CD4-positive, CD25-positive, alpha-beta regulatory T cell (primary cell): ENCODE results near the gene OR6J1. TPM values are rescaled to one million over a fixed set of nuclear protein-coding genes. Genes with fewer than 3 reads are reported as not detected.
A peak's percentile ranks its signal among the peaks of the same experiment; 100 is the strongest.
"Not testable (repeated sequence)": the region's sequence is repeated elsewhere in the genome, so short reads cannot be mapped to it uniquely, and the experiment has no call there.

Experiments used
- ATAC-seq, 2 donors: fragments of 150-1000 bp; cut with Tn5 transposase; one replicate each; pipeline ENCODE4 v1.10.0; 2021; ENCODE audit warnings: low read depth in 2 of 2, moderate number of reproducible peaks in 2 of 2, moderate library complexity in 1 of 2
- DNase-seq, 3 donors: peaks; one replicate each; pipeline versions ENCODE4 v3.0.0 to v3.0.0-alpha.2; 2012 to 2022; ENCODE audit warnings: mixed read lengths in 1 of 3
- H3K27ac ChIP-seq: one replicate; pipeline ENCODE4 v1.7.0; 2013; ENCODE audit warnings: mild to moderate bottlenecking, low read length; ENCODE audit not compliant: insufficient read depth, poor library complexity, severe bottlenecking
- H3K27me3 ChIP-seq: one replicate; pipeline ENCODE4 v1.7.0; 2013; ENCODE audit warnings: low read length; ENCODE audit not compliant: control insufficient read depth, insufficient read depth
- H3K36me3 ChIP-seq: one replicate; pipeline ENCODE4 v1.7.0; 2013; ENCODE audit warnings: mild to moderate bottlenecking, low read length, moderate library complexity; ENCODE audit not compliant: control insufficient read depth, insufficient read depth
- H3K4me1 ChIP-seq: 2 replicates; pipeline ENCODE4 v1.7.0; 2013; ENCODE audit warnings: mild to moderate bottlenecking, low read length; ENCODE audit not compliant: insufficient read depth, control insufficient read depth, poor library complexity, severe bottlenecking
- H3K4me3 ChIP-seq: one replicate; pipeline ENCODE4 v1.7.0; 2013; ENCODE audit warnings: low read depth, mild to moderate bottlenecking, low read length, moderate library complexity
- H3K9me3 ChIP-seq, 2 experiments: 1 replicate in 1 of 2; 2 replicates in 1 of 2; pipeline ENCODE4 v1.7.0; 2013; ENCODE audit warnings: low read length in 2 of 2, mild to moderate bottlenecking in 1 of 2, moderate library complexity in 1 of 2; ENCODE audit not compliant: control insufficient read depth in 2 of 2
- H3K27ac Mint-ChIP-seq, 3 donors: one replicate each; pipeline ENCODE4 v1.8.0; 2020 to 2022; ENCODE audit warnings: mild to moderate bottlenecking in 3 of 3, mixed read lengths in 3 of 3, moderate library complexity in 2 of 3
- H3K27me3 Mint-ChIP-seq: one replicate; pipeline ENCODE4 v1.8.0; 2022; ENCODE audit warnings: mild to moderate bottlenecking, mixed read lengths
- H3K36me3 Mint-ChIP-seq: one replicate; pipeline ENCODE4 v1.8.0; 2020; ENCODE audit warnings: mixed read lengths
- H3K4me1 Mint-ChIP-seq, 4 donors: one replicate each; pipeline ENCODE4 v1.8.0; 2020 to 2022; ENCODE audit warnings: mixed read lengths in 4 of 4, mild to moderate bottlenecking in 1 of 4
- H3K4me3 Mint-ChIP-seq, 4 donors: one replicate each; pipeline ENCODE4 v1.8.0; 2020 to 2022; ENCODE audit warnings: mild to moderate bottlenecking in 4 of 4, mixed read lengths in 4 of 4, moderate library complexity in 3 of 4
- H3K9me3 Mint-ChIP-seq, 7 donors: one replicate each; pipeline ENCODE4 v1.8.0; 2020 to 2022; ENCODE audit warnings: mixed read lengths in 7 of 7, mild to moderate bottlenecking in 3 of 7, moderate library complexity in 2 of 7
- polyA plus RNA-seq, 4 donors: library from polyadenylated mRNA; unstranded; fragments of 300-500 nt; fragmentation: Illumina TruSeq; gene quantifications; one replicate each; pipeline ENCODE4 v1.2.3, GENCODE V29; 2021
- total RNA-seq: library from RNA; stranded (reverse); gene quantifications from one replicate; pipeline ENCODE4 v1.2.3, GENCODE V29; 2022

The OR6J1 gene
- total and polyA plus RNA-seq, 5 donors from 2014 or later: not detected

DNA sequence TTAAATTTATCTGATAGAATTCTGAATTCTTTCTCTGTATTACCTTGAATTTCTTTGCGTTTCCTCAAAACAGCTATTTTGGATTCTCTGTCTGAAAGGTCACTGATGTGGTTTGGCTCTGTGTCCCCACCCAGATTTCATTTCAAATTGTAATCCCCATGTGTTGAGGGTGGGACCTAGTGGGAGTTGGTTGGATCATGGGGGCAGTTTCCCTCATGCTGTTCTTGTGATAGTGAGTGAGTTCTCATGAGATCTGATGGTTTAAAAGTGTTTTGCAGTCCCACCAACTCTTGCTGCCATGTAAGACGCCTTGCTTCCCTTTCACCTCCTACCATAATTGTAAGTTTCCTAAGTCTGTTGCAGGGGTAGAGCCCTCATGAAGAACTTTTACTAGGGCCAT lies 34.1 kb upstream of the OR6J1 start:
- no peak overlapping the region for H3K4me3 ChIP-seq
- no peak overlapping the region for H3K27ac ChIP-seq
- peaks cover 6% of the 10 kb centered on the region for H3K27me3 ChIP-seq
- Mint-ChIP-seq H3K9me3 (peaks cover 0 to 7% (median 0%) of the 10 kb centered on the region in 7 donors), H3K4me1 (no peaks in the 10 kb centered on the region), H3K27me3 (peaks cover 31% of the 10 kb centered on the region), H3K27ac (no peak overlapping the region), H3K36me3 (no peaks in the 10 kb centered on the region), H3K4me3 (no peak overlapping the region)
- DNase-seq: no peak
- no peaks in the 10 kb centered on the region for H3K36me3 ChIP-seq
- ATAC-seq: no peak
- no peaks in the 10 kb centered on the region for H3K4me1 ChIP-seq
- H3K9me3 ChIP-seq: no peaks in the 10 kb centered on the region

DNA sequence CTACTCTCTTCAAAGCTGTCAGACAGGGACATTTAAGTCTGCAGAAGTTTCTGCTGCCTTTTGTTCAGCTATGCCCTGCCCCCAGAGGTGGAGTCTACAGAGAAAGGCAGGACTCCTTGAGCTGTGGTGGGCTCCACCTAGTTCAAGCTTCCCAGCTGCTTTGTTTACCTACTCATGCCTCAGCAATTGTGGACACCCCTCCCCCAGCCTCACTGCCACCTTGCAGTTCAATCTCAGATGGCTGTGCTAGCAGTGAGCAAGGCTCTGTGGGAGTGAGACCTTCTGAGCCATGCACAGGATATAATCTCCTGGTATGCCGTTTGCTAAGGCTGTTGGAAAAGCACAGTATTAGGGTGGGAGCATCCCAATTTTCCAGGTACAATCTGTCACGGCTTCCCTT lies 33.4 kb upstream of the OR6J1 start:
- not testable (repeated sequence) for H3K36me3 ChIP-seq, H3K4me3 ChIP-seq, H3K27ac Mint-ChIP-seq, H3K4me3 Mint-ChIP-seq, H3K9me3 Mint-ChIP-seq, ATAC-seq, H3K4me1 ChIP-seq, H3K27ac ChIP-seq, H3K36me3 Mint-ChIP-seq, DNase-seq, H3K9me3 ChIP-seq, H3K4me1 Mint-ChIP-seq, H3K27me3 ChIP-seq
- peaks cover 26% of the 10 kb centered on the region for H3K27me3 Mint-ChIP-seq

DNA sequence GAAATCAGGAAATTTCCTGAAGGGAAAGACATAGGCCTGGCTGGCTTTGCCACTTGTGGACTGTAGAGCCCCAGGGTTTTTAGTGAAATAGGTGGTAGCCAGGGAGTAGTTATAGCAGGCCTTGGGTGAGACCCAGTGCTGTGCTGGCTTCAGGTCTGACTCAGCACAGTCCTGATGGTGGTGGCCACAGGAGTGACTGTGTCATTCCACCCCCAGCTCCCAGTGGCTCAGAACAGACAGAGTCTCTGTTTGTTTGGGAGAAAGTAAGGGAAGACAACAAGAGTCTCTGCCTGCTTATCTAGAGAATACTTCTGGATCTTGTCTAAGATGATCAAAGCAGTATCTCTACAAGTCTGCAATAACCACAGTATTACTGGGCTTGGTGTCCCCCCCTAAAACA lies 27.5 kb upstream of the OR6J1 start:
- H3K4me1 Mint-ChIP-seq: no peaks in the 10 kb centered on the region
- H3K9me3 Mint-ChIP-seq: peaks cover 0 to 12% (median 1%) of the 10 kb centered on the region in 7 donors
- no peaks in the 10 kb centered on the region for H3K9me3 ChIP-seq
- H3K27me3 ChIP-seq: no peaks in the 10 kb centered on the region
- H3K27ac ChIP-seq: no peak overlapping the region
- H3K36me3 Mint-ChIP-seq: peaks cover 5% of the 10 kb centered on the region
- peaks cover 18% of the 10 kb centered on the region for H3K27me3 Mint-ChIP-seq
- ATAC-seq (no peak), DNase-seq (no peak)
- no peak overlapping the region for H3K27ac Mint-ChIP-seq
- H3K4me3 ChIP-seq: no peak overlapping the region
- no peaks in the 10 kb centered on the region for H3K4me1 ChIP-seq
- no peak overlapping the region for H3K4me3 Mint-ChIP-seq
- H3K36me3 ChIP-seq: no peaks in the 10 kb centered on the region

DNA sequence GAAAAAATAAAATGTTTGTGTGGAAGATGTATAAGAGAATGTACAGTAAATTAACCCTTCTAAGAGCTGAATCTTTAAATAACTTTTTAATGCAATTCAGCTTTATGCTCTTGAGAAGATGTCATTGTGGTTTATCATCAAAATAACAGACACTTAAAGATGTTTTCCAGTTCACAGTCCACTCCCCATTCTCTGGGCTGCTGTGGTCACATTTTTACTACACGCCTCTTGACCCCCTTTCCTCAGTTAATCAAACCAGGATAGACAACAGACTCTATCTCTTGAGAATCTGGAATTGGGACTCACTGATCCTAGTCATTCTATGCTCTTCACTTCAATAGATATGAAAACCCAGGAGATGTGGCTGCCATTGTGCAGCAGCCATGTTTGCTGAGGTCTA lies 24.7 kb upstream of the OR6J1 start:
- DNase-seq: no peak
- H3K4me3 ChIP-seq: no peak overlapping the region
- no peaks in the 10 kb centered on the region for H3K36me3 ChIP-seq
- H3K9me3 ChIP-seq: no peaks in the 10 kb centered on the region
- H3K4me1 Mint-ChIP-seq: no peaks in the 10 kb centered on the region
- H3K4me1 ChIP-seq: no peaks in the 10 kb centered on the region
- H3K9me3 Mint-ChIP-seq: peaks cover 0 to 12% (median 1%) of the 10 kb centered on the region in 7 donors
- peaks cover 5% of the 10 kb centered on the region for H3K36me3 Mint-ChIP-seq
- H3K27me3 ChIP-seq: no peaks in the 10 kb centered on the region
- H3K27me3 Mint-ChIP-seq: peaks cover 14% of the 10 kb centered on the region
- no peak for ATAC-seq
- no peak overlapping the region for H3K27ac Mint-ChIP-seq
- no peak overlapping the region for H3K27ac ChIP-seq
- H3K4me3 Mint-ChIP-seq: no peak overlapping the region

DNA sequence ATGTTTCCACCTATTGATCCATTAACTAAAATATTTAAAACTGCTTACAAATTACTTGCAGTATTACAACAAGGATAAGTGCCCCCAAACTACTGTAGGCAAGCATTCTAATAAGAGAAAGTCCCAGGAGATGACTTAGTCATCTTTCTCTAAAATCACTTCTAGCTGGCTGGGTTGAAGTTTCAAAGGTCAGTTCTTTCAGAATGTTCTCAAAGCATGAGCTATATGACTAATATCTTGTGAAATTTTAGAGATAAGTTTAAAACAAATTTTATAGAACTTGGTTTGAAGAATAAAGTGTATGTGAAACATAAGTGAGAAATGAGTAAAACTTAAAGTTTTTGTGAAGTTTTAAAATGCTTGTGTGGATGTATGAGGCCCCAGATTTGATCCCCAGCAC lies 24.3 kb upstream of the OR6J1 start:
- no peaks in the 10 kb centered on the region for H3K4me1 ChIP-seq
- H3K4me3 Mint-ChIP-seq: no peak overlapping the region
- ATAC-seq: no peak
- no peak overlapping the region for H3K27ac ChIP-seq
- H3K9me3 ChIP-seq: no peaks in the 10 kb centered on the region
- no peaks in the 10 kb centered on the region for H3K36me3 ChIP-seq
- no peaks in the 10 kb centered on the region for H3K4me1 Mint-ChIP-seq
- peaks cover 11% of the 10 kb centered on the region for H3K27me3 Mint-ChIP-seq
- no peaks in the 10 kb centered on the region for H3K27me3 ChIP-seq
- H3K27ac Mint-ChIP-seq: no peak overlapping the region
- H3K36me3 Mint-ChIP-seq: peaks cover 5% of the 10 kb centered on the region
- H3K4me3 ChIP-seq: no peak overlapping the region
- no peak for DNase-seq
- H3K9me3 Mint-ChIP-seq: peaks cover 0 to 9% (median 1%) of the 10 kb centered on the region in 7 donors

DNA sequence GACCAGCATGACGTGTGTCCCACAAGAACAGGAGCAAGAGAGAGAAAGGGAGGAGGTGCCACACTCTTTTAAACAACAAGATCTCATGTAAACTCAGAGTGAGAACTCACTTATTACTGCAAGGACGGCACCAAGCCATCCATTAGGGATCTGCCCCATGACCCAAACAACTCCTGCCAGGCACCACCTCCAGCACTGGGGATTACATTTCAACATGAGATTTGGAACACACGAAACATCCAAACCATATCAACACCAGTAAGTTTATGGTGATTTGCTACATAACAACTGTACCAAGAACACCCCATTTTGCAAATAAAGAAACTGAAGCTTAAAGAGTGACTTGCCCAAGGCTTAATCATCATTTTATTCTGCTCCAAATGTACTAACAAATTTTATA lies 23.7 kb upstream of the OR6J1 start:
- H3K9me3 Mint-ChIP-seq: peaks cover 0 to 4% (median 0%) of the 10 kb centered on the region in 7 donors
- no peaks in the 10 kb centered on the region for H3K9me3 ChIP-seq
- H3K4me1 Mint-ChIP-seq: no peaks in the 10 kb centered on the region
- H3K27ac ChIP-seq: no peak overlapping the region
- H3K36me3 ChIP-seq: no peaks in the 10 kb centered on the region
- H3K27me3 Mint-ChIP-seq: peaks cover 11% of the 10 kb centered on the region
- H3K4me3 Mint-ChIP-seq: no peak overlapping the region
- no peaks in the 10 kb centered on the region for H3K27me3 ChIP-seq
- H3K36me3 Mint-ChIP-seq: peaks cover 5% of the 10 kb centered on the region
- DNase-seq: no peak
- H3K4me1 ChIP-seq: no peaks in the 10 kb centered on the region
- ATAC-seq: no peak
- H3K4me3 ChIP-seq: no peak overlapping the region
- H3K27ac Mint-ChIP-seq: no peak overlapping the region

DNA sequence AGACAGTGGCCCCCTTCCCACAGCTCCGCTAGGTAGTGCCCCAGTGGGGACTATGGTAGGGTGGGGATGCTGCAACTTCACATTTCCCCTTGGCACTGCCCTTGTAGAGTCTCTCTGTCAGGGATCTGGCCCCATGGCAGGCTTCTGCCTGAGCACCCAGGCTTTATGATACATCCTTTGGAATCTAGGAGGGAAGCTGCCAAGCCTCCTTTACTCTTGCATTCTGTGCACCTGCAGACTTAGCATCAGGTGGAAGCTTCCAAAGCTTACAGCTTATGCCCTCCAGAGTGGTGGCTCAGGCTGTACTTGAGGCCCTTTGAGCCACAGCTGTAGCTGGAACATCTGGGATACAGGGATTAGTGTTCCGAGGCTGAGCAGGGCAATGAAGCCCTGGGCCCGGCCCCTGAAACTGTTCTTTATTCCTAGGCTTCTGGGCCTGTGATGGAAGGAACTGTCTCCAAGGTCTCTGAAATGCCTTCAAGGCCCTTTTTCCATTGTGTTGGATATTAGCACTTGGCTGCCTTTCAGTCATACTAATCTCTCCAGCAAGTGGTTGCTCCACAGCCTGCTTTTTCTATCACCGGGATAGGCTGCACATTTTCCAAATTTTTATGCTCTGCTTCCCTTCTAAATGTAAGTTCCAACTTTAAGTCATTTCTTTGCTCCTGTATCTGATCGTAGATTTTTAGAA lies 22.2 kb upstream of the OR6J1 start:
- Mint-ChIP-seq H3K36me3 (no peaks in the 10 kb centered on the region), H3K4me3 (no peak overlapping the region), H3K27me3 (peaks cover 4% of the 10 kb centered on the region), H3K27ac (peak overlapping the region in 1 of 3 donors; percentile 35), H3K4me1 (no peaks in the 10 kb centered on the region), H3K9me3 (peaks cover 0 to 1% (median 0%) of the 10 kb centered on the region in 7 donors)
- ATAC-seq: no peak
- H3K27ac ChIP-seq: no peak overlapping the region
- no peaks in the 10 kb centered on the region for H3K4me1 ChIP-seq
- no peaks in the 10 kb centered on the region for H3K36me3 ChIP-seq
- no peaks in the 10 kb centered on the region for H3K9me3 ChIP-seq
- H3K4me3 ChIP-seq: no peak overlapping the region
- DNase-seq: no peak
- no peaks in the 10 kb centered on the region for H3K27me3 ChIP-seq

DNA sequence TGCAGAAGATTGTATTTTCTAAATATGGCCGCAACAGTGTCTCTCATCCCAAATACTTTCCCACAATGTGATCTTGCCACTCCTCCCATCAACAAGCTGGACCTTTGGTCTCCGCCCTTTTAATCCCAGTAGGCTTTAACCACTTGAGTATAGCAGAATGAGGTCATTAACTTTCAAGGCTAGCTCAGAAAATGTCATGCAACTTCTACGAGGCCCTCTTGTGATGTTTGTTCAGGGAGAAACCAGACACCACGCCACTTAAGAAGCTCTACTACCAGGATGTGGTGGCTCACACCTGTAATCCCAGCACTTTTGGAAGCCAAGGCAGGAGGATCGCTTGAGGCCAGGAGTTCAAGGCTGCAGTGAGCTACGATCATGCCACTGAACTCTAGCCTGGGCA lies 20.1 kb upstream of the OR6J1 start:
- H3K36me3 ChIP-seq: no peaks in the 10 kb centered on the region
- no peaks in the 10 kb centered on the region for H3K36me3 Mint-ChIP-seq
- no peaks in the 10 kb centered on the region for H3K9me3 ChIP-seq
- DNase-seq (no peak), ATAC-seq (no peak)
- no peaks in the 10 kb centered on the region for H3K4me1 ChIP-seq
- no peaks in the 10 kb centered on the region for H3K4me1 Mint-ChIP-seq
- no peak overlapping the region for H3K4me3 Mint-ChIP-seq
- H3K27me3 Mint-ChIP-seq: peaks cover 4% of the 10 kb centered on the region
- H3K27ac ChIP-seq: no peak overlapping the region
- peaks cover 0 to 1% (median 0%) of the 10 kb centered on the region in 7 donors for H3K9me3 Mint-ChIP-seq
- no peaks in the 10 kb centered on the region for H3K27me3 ChIP-seq
- no peak overlapping the region for H3K27ac Mint-ChIP-seq
- H3K4me3 ChIP-seq: no peak overlapping the region
